ENCODE results near the gene IMPA2.

Gene IMPA2

GRCh38 chr18:12005538-12006487 lies 24.5 kb downstream of the IMPA2 start:
- DNase-seq (ENCODE audit: extremely low read depth, low read depth), result no peak
- no peak for TF ChIP-seq CTCF (IDR thresholded peaks at IDR 0.05; ENCODE audit: low read depth, low read length)

GRCh38 chr18:12006488-12006840 lies 25.2 kb downstream of the IMPA2 start:
- no peak for TF ChIP-seq CTCF (IDR thresholded peaks at IDR 0.05; ENCODE audit: low read depth, low read length)
- no peak for DNase-seq (ENCODE audit: extremely low read depth, low read depth)

DNA sequence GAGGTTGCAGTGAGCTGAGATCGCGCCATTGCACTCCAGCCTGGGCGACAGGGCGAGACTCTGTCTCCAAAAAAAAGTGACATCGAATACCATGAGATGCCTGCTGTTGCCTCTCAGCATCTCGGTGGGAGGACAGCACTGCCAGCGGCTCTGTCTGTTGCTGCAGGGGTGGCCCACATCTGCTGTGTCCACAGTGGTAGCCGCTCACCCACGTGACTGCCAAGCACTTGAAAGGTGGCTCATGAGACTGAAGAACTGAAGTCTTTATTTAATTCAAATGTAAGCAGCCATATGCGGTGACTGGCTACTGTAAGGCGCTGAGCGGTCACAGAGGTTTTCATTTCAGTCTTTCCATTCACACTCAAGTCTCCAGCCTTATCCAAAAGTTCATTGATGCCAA lies 25.8 kb downstream of the IMPA2 start:
- no peak for TF ChIP-seq CTCF (IDR thresholded peaks at IDR 0.05; ENCODE audit: low read depth, low read length)
- no peak for DNase-seq (ENCODE audit: extremely low read depth, low read depth)

DNA sequence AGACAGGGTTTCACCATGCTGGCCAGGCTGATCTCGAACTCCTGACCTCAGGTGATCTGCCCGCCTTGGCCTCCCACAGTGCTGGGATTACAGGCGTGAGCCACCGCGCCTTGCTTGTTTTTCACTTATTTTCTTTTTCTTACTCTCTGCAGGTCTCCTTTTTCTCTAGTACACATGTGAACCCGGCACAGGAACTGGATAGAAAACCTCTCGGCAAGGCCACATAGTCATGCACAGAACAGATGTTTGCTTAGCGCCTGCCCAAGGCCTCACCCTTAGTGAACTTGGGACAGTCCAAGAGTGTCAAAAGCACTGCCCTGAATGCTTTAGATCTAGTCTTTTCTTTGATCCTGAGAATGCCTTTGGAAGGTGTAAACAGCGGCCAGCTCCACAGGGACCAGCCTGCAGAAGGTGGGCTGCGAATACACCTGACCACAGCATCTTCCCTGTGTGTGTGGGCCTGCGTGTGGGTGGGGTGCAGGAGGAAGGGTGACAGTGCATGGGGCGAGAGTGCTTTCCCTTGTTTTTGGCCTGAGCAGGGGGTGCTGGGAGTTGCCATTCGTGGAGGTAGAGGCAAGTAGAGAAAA lies 27.0 kb downstream of the IMPA2 start:
- DNase-seq (ENCODE audit: extremely low read depth, low read depth), result no peak
- TF ChIP-seq CTCF (IDR thresholded peaks at IDR 0.05; ENCODE audit: low read depth, low read length), result no peak

GRCh38 chr18:12008842-12009580 lies 27.7 kb downstream of the IMPA2 start:
- no peak for DNase-seq (ENCODE audit: extremely low read depth, low read depth)
- TF ChIP-seq CTCF (IDR thresholded peaks at IDR 0.05; ENCODE audit: low read depth, low read length), result no peak

GRCh38 chr18:12009581-12010140 lies 28.4 kb downstream of the IMPA2 start:
- no peak for DNase-seq (ENCODE audit: extremely low read depth, low read depth)
- TF ChIP-seq CTCF (IDR thresholded peaks at IDR 0.05; ENCODE audit: low read depth, low read length), result no peak
